ENCODE measurements around the gene SNX19.

The SNX19 gene

GRCh38 chr11:130947058-130947457 lies 30.8 kb upstream of the SNX19 start:
- TF ChIP-seq, protein P1, sequence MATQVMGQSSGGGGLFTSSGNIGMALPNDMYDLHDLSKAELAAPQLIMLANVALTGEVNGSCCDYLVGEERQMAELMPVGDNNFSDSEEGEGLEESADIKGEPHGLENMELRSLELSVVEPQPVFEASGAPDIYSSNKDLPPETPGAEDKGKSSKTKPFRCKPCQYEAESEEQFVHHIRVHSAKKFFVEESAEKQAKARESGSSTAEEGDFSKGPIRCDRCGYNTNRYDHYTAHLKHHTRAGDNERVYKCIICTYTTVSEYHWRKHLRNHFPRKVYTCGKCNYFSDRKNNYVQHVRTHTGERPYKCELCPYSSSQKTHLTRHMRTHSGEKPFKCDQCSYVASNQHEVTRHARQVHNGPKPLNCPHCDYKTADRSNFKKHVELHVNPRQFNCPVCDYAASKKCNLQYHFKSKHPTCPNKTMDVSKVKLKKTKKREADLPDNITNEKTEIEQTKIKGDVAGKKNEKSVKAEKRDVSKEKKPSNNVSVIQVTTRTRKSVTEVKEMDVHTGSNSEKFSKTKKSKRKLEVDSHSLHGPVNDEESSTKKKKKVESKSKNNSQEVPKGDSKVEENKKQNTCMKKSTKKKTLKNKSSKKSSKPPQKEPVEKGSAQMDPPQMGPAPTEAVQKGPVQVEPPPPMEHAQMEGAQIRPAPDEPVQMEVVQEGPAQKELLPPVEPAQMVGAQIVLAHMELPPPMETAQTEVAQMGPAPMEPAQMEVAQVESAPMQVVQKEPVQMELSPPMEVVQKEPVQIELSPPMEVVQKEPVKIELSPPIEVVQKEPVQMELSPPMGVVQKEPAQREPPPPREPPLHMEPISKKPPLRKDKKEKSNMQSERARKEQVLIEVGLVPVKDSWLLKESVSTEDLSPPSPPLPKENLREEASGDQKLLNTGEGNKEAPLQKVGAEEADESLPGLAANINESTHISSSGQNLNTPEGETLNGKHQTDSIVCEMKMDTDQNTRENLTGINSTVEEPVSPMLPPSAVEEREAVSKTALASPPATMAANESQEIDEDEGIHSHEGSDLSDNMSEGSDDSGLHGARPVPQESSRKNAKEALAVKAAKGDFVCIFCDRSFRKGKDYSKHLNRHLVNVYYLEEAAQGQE (IDR thresholded peaks at IDR 0.05; ENCODE audit: insufficient read depth in 1 of 2, low read depth in 2 of 2, low read length in 2 of 2) = no peak
- no peak for TF ChIP-seq FOXP2 (optimal IDR thresholded peaks at IDR 0.05; ENCODE audit: borderline replicate concordance, extremely low read depth, extremely low read length, insufficient read depth)
- TF ChIP-seq SIN3A (IDR thresholded peaks at IDR 0.05; ENCODE audit: borderline replicate concordance, insufficient read depth, low read length) = no peak
- TF ChIP-seq POLR2AphosphoS5 (IDR thresholded peaks at IDR 0.05; ENCODE audit: low read depth, low read length) = no peak
- no peak for TF ChIP-seq TAF1 (IDR thresholded peaks at IDR 0.05; ENCODE audit: borderline replicate concordance, insufficient read depth, low read length)

GRCh38 chr11:130945896-130946295 lies 29.6 kb upstream of the SNX19 start:
- TF ChIP-seq TAF1 (IDR thresholded peaks at IDR 0.05; ENCODE audit: borderline replicate concordance, insufficient read depth, low read length) (no peak), FOXP2 (optimal IDR thresholded peaks at IDR 0.05; ENCODE audit: borderline replicate concordance, extremely low read depth, extremely low read length, insufficient read depth) (no peak), POLR2AphosphoS5 (IDR thresholded peaks at IDR 0.05; ENCODE audit: low read depth, low read length) (no peak), SIN3A (IDR thresholded peaks at IDR 0.05; ENCODE audit: borderline replicate concordance, insufficient read depth, low read length) (no peak)
- TF ChIP-seq, protein P1 (IDR thresholded peaks at IDR 0.05; ENCODE audit: insufficient read depth in 1 of 2, low read depth in 2 of 2, low read length in 2 of 2) = no peak

DNA sequence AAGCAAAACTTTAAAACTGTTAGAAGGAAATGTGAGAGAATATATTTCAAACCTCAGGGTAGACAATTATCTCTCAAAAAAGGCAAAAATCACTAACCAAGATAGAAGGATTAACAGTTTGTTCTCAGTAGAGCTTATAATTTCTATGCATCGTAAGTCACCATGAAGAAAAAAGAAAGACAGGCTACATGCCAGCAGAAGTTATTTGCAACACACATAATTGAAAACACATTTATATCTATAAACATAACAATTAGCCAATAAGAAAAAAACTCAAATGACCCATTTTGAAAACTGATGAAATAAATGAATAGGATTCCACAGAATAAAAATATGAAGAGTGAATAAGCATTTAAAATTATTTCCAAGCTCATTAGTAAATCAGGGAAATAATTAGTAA lies 24.4 kb upstream of the SNX19 start:
- TF ChIP-seq POLR2AphosphoS5 (IDR thresholded peaks at IDR 0.05; ENCODE audit: low read depth, low read length) = no peak
- TF ChIP-seq FOXP2 (optimal IDR thresholded peaks at IDR 0.05; ENCODE audit: borderline replicate concordance, extremely low read depth, extremely low read length, insufficient read depth) = no peak
- TF ChIP-seq, protein P1 (IDR thresholded peaks at IDR 0.05; ENCODE audit: insufficient read depth in 1 of 2, low read depth in 2 of 2, low read length in 2 of 2) = no peak
- TF ChIP-seq TAF1 (IDR thresholded peaks at IDR 0.05; ENCODE audit: borderline replicate concordance, insufficient read depth, low read length) = no peak
- no peak for TF ChIP-seq SIN3A (IDR thresholded peaks at IDR 0.05; ENCODE audit: borderline replicate concordance, insufficient read depth, low read length)

GRCh38 chr11:130937051-130937450 lies 20.8 kb upstream of the SNX19 start:
- TF ChIP-seq FOXP2 (optimal IDR thresholded peaks at IDR 0.05; ENCODE audit: borderline replicate concordance, extremely low read depth, extremely low read length, insufficient read depth) (no peak), TAF1 (IDR thresholded peaks at IDR 0.05; ENCODE audit: borderline replicate concordance, insufficient read depth, low read length) (no peak), SIN3A (IDR thresholded peaks at IDR 0.05; ENCODE audit: borderline replicate concordance, insufficient read depth, low read length) (no peak), POLR2AphosphoS5 (IDR thresholded peaks at IDR 0.05; ENCODE audit: low read depth, low read length) (no peak)
- TF ChIP-seq, protein P1 (IDR thresholded peaks at IDR 0.05; ENCODE audit: insufficient read depth in 1 of 2, low read depth in 2 of 2, low read length in 2 of 2) = no peak

Data from PFSK-1 (cell line).